Activated naive CD8-positive, alpha-beta T cell treated with anti-CD3 and anti-CD28 coated beads, Interleukin-2, amount 50 U/mL, for 24 hours (primary cell): ENCODE data around the gene CLMP.

ENCODE experiments used
- ATAC-seq: fragments of 150-1000 bp; cut with Tn5 transposase; one replicate; pipeline ENCODE4 v1.10.0; 2021
- DNase-seq: peaks from one replicate; pipeline ENCODE4 v3.0.0; 2021
- H3K27ac Mint-ChIP-seq: one replicate; pipeline ENCODE4 v1.8.0; 2021; ENCODE audit warnings: mild to moderate bottlenecking, mixed read lengths
- H3K27me3 Mint-ChIP-seq: one replicate; pipeline ENCODE4 v1.8.0; 2021; ENCODE audit warnings: mixed read lengths
- H3K36me3 Mint-ChIP-seq: one replicate; pipeline ENCODE4 v1.8.0; 2021; ENCODE audit warnings: low read depth, mixed read lengths
- H3K4me1 Mint-ChIP-seq: one replicate; pipeline ENCODE4 v1.8.0; 2021; ENCODE audit warnings: mixed read lengths
- H3K4me3 Mint-ChIP-seq: one replicate; pipeline ENCODE4 v1.8.0; 2021; ENCODE audit warnings: mild to moderate bottlenecking, moderate library complexity, mixed read lengths
- H3K9me3 Mint-ChIP-seq: one replicate; pipeline ENCODE4 v1.8.0; 2021; ENCODE audit warnings: mixed read lengths

The CLMP gene

DNA sequence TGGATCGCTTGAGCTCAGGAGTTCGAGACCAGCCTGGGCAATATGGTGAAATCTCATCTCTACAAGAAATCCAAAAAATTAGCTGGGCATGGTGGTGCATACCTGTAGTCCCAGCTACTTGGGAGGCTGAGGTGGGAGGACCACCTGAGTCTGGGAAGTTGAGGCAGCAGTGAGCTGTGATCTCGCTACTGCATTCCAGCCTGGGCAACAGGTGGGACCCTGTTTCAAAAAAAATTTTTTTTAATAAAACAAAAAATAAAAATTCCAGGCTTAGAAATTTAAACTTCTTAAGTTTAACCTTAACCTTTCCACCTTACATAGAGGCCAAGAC is 21.2 kb downstream of the CLMP start:
- H3K4me3 Mint-ChIP-seq: no peak overlapping the region
- ATAC-seq (no peak), DNase-seq (no peak)
- H3K9me3 Mint-ChIP-seq: no peaks in the 10 kb centered on the region
- H3K27ac Mint-ChIP-seq: no peak overlapping the region
- H3K27me3 Mint-ChIP-seq: no peaks in the 10 kb centered on the region
- H3K36me3 Mint-ChIP-seq: no peaks in the 10 kb centered on the region
- no peaks in the 10 kb centered on the region for H3K4me1 Mint-ChIP-seq

GRCh38 chr11:123173040-123173855 is 21.8 kb downstream of the CLMP start:
- ATAC-seq: no peak
- H3K9me3 Mint-ChIP-seq: no peaks in the 10 kb centered on the region
- no peaks in the 10 kb centered on the region for H3K4me1 Mint-ChIP-seq
- H3K27ac Mint-ChIP-seq: no peak overlapping the region
- no peaks in the 10 kb centered on the region for H3K27me3 Mint-ChIP-seq
- H3K4me3 Mint-ChIP-seq: no peak overlapping the region
- no peak for DNase-seq
- H3K36me3 Mint-ChIP-seq: no peaks in the 10 kb centered on the region

DNA sequence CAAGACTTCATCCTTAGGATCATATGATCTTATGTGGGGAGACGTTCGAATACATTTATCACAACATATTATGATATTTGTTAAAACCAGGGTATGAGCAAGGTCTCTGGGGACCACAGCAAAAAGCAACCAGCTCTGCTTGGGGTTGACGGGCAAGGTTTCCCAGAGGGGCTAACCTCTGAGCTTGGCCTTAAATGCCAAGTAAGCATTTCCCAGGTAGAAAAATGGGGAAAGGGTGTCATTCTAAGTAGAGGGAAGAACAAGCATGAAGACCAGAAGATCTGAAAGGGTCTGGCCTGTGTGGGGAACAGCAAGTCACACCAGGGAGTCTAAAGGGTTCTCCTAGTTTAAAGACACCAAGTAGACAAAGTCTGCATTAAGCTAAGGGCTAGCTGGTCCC is 24.1 kb downstream of the CLMP start:
- Mint-ChIP-seq H3K36me3 (no peaks in the 10 kb centered on the region), H3K27me3 (no peaks in the 10 kb centered on the region), H3K4me3 (no peak overlapping the region), H3K27ac (no peak overlapping the region), H3K9me3 (no peaks in the 10 kb centered on the region), H3K4me1 (no peaks in the 10 kb centered on the region)
- ATAC-seq: no peak
- DNase-seq: no peak

GRCh38 chr11:123169821-123170220 is 25.2 kb downstream of the CLMP start:
- Mint-ChIP-seq H3K9me3 (no peaks in the 10 kb centered on the region), H3K27ac (no peak overlapping the region), H3K27me3 (no peaks in the 10 kb centered on the region), H3K4me3 (no peak overlapping the region), H3K36me3 (no peaks in the 10 kb centered on the region), H3K4me1 (no peaks in the 10 kb centered on the region)
- ATAC-seq (no peak), DNase-seq (no peak)

- no peak for ATAC-seq
- Mint-ChIP-seq H3K36me3 (no peaks in the 10 kb centered on the region), H3K9me3 (no peaks in the 10 kb centered on the region), H3K27ac (no peak overlapping the region), H3K4me1 (no peaks in the 10 kb centered on the region), H3K27me3 (no peaks in the 10 kb centered on the region), H3K4me3 (no peak overlapping the region)
- no peak for DNase-seq
Observed at GRCh38 chr11:123168955-123169484, 26.0 kb downstream of the CLMP start.

GRCh38 chr11:123168241-123168640 is 26.8 kb downstream of the CLMP start:
- Mint-ChIP-seq H3K9me3 (no peaks in the 10 kb centered on the region), H3K27ac (no peak overlapping the region), H3K4me3 (no peak overlapping the region), H3K27me3 (no peaks in the 10 kb centered on the region), H3K4me1 (no peaks in the 10 kb centered on the region), H3K36me3 (no peaks in the 10 kb centered on the region)
- no peak for ATAC-seq
- no peak for DNase-seq

DNA sequence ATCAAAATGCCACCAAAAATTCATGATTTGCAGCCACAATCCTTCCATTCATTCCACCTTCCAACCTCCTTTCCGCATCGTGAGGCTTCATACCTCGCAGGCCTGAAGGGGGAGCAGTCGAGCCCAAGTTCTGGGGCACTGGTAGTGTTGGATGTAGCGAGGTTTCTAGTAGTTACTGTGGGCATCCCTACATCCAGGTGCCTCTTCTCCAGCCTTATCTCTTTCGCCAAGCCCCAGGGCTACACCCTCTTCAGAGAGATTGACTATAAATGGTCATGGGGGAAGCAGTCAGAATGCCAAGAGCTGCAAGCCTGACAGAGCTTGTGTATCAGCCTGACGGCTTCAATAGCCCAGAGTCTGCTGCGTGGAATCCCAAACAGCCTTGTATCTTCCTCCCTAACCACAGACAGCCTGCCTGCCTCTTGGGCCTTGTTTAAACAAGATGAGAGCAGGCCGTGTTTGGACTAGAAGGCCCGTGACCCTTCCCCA is 28.9 kb downstream of the CLMP start:
- Mint-ChIP-seq H3K27me3 (no peaks in the 10 kb centered on the region), H3K4me3 (no peak overlapping the region), H3K4me1 (no peaks in the 10 kb centered on the region), H3K36me3 (no peaks in the 10 kb centered on the region), H3K9me3 (no peaks in the 10 kb centered on the region), H3K27ac (no peak overlapping the region)
- ATAC-seq (no peak), DNase-seq (peak; percentile 25)

- ATAC-seq (no peak), DNase-seq (no peak)
- peaks cover 1% of the 10 kb centered on the region for H3K4me1 Mint-ChIP-seq
- no peaks in the 10 kb centered on the region for H3K27me3 Mint-ChIP-seq
- H3K4me3 Mint-ChIP-seq: no peak overlapping the region
- no peak overlapping the region for H3K27ac Mint-ChIP-seq
- no peaks in the 10 kb centered on the region for H3K9me3 Mint-ChIP-seq
- H3K36me3 Mint-ChIP-seq: no peaks in the 10 kb centered on the region
Observed at GRCh38 chr11:123164732-123165450, 30.2 kb downstream of the CLMP start.

GRCh38 chr11:123163621-123164020 is 31.4 kb downstream of the CLMP start:
- Mint-ChIP-seq H3K27ac (no peak overlapping the region), H3K4me3 (no peak overlapping the region), H3K27me3 (no peaks in the 10 kb centered on the region), H3K9me3 (no peaks in the 10 kb centered on the region), H3K36me3 (no peaks in the 10 kb centered on the region), H3K4me1 (peaks cover 14% of the 10 kb centered on the region)
- no peak for ATAC-seq
- DNase-seq: no peak

GRCh38 chr11:123161376-123162030 is 33.5 kb downstream of the CLMP start:
- H3K36me3 Mint-ChIP-seq: no peaks in the 10 kb centered on the region
- H3K27me3 Mint-ChIP-seq: no peaks in the 10 kb centered on the region
- H3K27ac Mint-ChIP-seq: no peak overlapping the region
- ATAC-seq (no peak), DNase-seq (no peak)
- H3K9me3 Mint-ChIP-seq: no peaks in the 10 kb centered on the region
- H3K4me1 Mint-ChIP-seq: peaks cover 15% of the 10 kb centered on the region
- no peak overlapping the region for H3K4me3 Mint-ChIP-seq

GRCh38 chr11:123159183-123159857 is 35.7 kb downstream of the CLMP start:
- H3K36me3 Mint-ChIP-seq: no peaks in the 10 kb centered on the region
- DNase-seq: peak; percentile 32
- H3K4me1 Mint-ChIP-seq: peaks cover 15% of the 10 kb centered on the region
- H3K27me3 Mint-ChIP-seq: no peaks in the 10 kb centered on the region
- peak overlapping the region; percentile 27 for H3K27ac Mint-ChIP-seq
- H3K9me3 Mint-ChIP-seq: no peaks in the 10 kb centered on the region
- peak; percentile 68 for ATAC-seq
- no peak overlapping the region for H3K4me3 Mint-ChIP-seq

DNA sequence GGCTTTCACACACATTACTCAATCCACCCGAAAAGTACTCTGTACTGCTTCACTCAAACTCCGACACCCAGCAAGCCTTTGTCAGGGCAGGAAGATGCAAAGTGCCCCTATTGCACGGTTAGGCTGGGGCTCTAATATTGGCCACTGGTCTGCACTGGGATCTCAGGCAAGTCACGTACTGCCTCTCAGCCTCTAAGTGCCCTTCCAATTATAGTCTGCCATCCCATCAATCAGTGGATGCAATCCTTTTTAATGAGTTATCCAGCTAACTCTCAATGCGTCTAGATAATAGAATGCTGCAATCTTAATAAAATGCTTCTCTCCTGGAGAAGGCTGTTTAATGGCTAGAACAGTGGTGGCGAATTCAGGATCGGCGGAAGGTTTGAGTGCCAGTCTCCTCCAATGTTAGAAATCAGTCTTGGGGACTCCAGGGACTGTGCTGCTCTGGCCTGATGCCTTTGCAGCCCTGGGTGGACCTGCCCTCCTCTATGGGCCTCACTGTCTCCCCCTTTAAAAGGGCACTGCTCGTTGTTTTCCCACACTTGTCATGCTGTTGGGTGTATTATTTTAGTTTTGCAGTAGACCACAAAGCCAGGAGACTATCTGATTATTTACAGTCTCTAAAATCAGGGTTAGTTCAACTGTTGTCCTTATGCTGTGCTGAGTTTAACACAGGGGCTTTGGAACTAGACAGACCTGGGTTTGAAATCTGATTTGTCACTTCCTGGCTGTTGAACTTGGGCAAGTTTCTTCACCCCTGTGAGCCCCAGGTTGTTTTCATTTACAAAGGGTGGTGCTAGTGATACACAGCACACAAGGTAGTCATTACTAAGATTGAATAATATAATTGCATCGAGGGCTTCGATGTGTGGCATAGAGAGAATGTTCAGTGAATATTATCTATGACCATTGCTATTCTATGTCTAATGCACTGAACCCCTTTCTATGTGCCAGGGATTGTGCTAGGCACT is 36.7 kb downstream of the CLMP start:
- Mint-ChIP-seq H3K36me3 (no peaks in the 10 kb centered on the region), H3K4me3 (no peak overlapping the region), H3K4me1 (peaks cover 15% of the 10 kb centered on the region), H3K9me3 (no peaks in the 10 kb centered on the region), H3K27me3 (no peaks in the 10 kb centered on the region), H3K27ac (no peak overlapping the region)
- no peak for DNase-seq
- no peak for ATAC-seq

DNA sequence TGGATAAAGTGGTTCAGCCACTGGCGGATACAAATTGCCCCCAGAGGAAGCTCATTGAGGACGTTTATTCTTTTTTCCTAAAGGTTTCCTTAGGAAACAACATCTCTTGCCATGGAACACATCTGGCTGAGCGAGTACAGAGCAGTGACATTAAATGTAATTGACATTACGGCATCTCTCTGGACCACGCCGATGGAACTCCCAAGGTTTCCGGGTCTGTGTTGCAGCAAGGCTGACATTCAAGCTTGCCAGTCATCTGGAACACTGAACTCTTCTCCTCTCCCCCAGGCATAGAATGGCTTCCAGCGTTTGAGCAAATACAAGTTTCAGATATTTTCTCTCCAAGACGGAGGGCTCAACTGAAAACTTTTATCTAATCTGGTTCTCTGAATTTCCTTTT is 42.1 kb downstream of the CLMP start:
- no peaks in the 10 kb centered on the region for H3K36me3 Mint-ChIP-seq
- H3K9me3 Mint-ChIP-seq: no peaks in the 10 kb centered on the region
- no peak for DNase-seq
- no peak for ATAC-seq
- no peak overlapping the region for H3K4me3 Mint-ChIP-seq
- H3K27ac Mint-ChIP-seq: no peak overlapping the region
- H3K4me1 Mint-ChIP-seq: no peaks in the 10 kb centered on the region
- H3K27me3 Mint-ChIP-seq: no peaks in the 10 kb centered on the region
